ENCODE results near the gene NUP210L.

Gene NUP210L

DNA sequence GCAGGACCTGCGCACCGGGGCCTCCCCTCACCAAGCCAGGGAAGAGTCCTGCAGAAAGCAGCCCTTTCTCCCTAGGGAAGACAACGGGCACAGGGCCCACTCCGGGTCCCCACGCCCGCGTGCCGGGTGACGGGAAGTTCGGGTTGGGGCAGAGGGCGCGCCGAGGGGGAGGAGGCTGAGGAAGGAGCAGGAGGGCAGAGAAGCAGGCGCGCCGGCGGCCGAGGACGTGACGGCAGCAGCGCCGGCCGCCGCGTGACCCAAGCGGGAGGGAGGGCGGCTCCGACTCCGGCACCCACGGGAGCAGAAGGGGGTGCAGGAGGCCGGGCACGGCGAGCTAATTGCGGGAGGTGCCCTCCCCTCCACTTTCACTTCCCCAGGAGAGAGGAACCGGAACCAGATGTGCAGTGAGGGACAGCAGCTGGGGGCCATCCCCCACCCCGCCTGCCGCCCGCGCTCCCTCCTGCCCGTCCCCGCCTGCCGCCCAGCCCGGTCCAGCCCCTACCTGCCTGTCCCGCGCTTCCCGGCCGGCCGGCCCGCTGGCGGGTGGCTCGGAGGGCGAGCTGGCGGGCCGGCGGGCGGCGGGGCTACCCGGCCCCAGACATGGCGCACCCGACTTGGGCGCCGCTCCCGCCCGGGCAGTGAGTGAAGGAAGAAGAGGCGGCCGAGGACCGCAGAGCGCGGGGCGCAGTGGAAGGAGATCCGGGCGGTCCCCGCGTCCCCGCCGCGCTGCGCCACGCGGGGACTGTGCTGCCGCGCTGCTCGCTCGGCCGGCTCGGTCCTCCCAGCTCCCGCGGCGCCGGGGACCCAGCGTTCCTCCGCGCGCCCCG lies 208.9 kb downstream of the NUP210L start:
- DNase-seq (ENCODE audit: low read depth in 3 of 3, low spot score in 1 of 3) = peak in 2 of 3 donors; percentile 33 to 50

DNA sequence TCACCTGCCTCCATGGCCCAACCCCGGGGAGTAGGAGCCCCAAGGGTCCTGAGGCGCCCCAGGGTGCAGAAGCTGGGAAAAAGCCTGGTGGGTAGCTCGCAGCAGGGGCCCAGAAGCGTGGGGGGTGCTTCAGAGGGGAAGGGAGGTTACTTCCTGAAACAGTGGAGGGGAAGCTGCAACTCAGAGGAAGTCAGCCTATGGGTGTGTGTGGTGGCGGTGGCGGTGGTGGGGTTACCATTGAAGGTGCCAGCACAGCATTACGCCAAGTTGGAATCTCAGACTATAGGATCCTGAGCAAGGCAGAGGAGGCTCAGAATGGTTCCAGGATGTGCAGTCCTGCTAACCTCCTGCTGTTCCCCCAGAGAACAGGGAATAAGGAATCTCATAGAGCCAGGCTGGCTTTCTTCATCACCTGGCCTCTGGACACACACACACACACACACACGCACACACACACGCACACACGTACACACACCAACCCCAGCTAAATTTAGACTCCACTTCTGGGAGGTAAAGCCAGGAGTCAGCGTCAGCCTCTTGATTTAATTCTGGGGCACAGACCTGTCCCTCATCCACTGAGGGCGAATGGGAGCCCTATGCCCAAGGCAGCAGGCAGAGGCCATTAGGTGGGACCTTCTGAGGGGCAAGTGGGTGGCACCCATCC lies 209.6 kb downstream of the NUP210L start:
- peak in 2 of 3 donors; percentile 44 to 47 for DNase-seq (ENCODE audit: low read depth in 3 of 3, low spot score in 1 of 3)

DNA sequence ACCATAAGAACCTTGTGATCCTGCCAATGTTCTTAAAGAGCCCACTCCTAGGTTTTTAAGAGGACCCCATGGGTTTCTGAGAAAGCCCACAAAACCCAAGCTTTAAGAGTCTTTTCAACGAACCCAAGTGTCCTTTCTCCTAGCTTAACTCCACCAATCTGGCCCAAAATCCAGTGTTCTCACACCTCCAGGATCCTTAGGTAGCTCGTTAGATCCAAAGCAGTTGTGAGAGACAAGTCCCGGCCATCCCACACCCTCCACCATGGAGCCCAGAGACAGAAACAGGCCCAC lies 210.1 kb downstream of the NUP210L start:
- no peak for DNase-seq (ENCODE audit: low read depth in 3 of 3, low spot score in 1 of 3)

DNA sequence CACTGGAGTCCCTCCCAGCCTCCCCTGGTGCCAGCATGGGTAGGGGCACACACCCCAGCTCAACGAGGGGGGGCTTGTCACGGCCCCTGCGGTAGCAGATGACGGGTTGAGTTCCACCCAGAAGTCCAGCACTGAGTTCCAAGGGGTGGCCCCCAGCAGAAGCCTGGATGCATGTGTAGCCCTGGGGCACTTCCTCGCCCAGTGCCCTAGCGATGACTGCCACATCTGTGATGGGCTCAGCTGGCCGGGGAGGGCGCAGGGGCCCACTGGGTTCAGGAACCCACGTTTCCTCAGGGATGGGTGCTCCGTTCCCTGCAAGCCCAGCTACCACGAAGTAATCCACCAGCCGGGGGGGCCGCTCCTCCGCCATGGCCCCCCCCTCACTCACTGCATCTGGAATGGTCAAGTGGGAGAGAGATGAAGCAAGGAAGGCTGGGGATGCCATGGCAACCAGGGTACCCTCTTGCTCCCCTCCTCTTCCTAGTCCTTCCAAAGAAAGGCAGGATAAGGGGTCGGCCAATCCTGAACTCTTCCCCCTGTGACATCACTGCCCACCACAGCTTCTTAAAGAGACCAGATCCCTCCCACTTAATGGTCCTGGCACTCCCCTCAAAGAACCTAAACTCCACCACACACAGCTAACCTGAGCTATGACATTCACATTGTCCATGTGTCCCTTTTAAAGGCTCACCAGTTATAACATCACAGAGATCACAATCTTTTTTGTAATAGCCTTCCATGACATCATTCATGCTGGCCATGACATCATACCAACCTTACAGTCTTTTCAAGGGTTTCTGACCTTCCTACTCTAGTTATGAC lies 210.7 kb downstream of the NUP210L start:
- DNase-seq (ENCODE audit: low read depth in 3 of 3, low spot score in 1 of 3) = no peak

DNA sequence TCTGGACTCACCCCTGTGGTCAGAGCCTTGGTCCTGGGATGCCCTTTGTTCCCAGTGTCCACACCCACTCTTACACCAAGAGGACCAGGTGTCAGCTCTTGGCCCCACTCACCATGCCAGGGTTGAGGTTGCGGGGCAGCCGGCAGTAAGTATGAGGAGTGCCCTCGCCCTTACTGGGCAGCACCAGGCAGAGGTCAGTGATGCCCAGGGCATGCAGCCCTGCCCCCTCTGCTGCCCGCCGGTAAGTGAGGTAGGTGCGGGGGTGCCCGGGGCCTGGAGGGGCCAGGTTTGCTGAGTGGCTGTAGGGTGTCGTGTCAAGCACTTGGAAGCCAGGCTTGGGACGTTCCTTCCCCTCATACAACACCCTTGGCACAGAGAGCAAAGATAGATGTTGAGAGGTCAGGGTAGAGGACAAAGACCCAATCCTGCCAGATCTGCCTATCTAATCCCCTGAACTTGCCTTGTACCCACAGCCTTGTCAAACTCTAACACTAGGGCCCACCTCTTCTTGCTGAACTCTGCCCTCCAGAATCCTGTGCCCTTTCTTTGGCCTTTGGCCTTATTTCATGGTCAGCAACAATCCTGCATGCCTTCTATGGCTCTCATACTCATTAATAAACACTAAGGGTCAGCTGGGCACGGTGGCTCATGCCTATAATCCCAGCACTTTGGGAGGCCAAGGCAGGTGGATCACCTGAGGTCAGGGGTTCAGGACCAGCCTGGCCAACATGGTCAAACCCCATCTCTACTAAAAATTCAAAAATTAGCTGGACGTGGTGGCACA lies 211.9 kb downstream of the NUP210L start:
- DNase-seq (ENCODE audit: low read depth in 3 of 3, low spot score in 1 of 3) = no peak
